ENCODE results near the gene PIGM.

Gene PIGM

GRCh38 chr1:159979257-159979656 is 52.5 kb downstream of the PIGM start:
- DNase-seq (ENCODE audit: low read depth in 2 of 2) = no peak
- no peak for TF ChIP-seq CTCF (IDR thresholded peaks at IDR 0.05; ENCODE audit: low read depth, low read length)
- no peak overlapping the region for H3K4me3 ChIP-seq (replicated peaks in 1 of 2; ENCODE audit: low read depth in 2 of 2, low read length in 2 of 2)

GRCh38 chr1:159978107-159978398 is 53.7 kb downstream of the PIGM start:
- H3K4me3 ChIP-seq (replicated peaks in 1 of 2; ENCODE audit: low read depth in 2 of 2, low read length in 2 of 2) = no peak overlapping the region
- no peak for DNase-seq (ENCODE audit: low read depth in 2 of 2)
- no peak for TF ChIP-seq CTCF (IDR thresholded peaks at IDR 0.05; ENCODE audit: low read depth, low read length)

GRCh38 chr1:159977364-159978106 is 54.3 kb downstream of the PIGM start:
- no peak overlapping the region for H3K4me3 ChIP-seq (replicated peaks in 1 of 2; ENCODE audit: low read depth in 2 of 2, low read length in 2 of 2)
- no peak for TF ChIP-seq CTCF (IDR thresholded peaks at IDR 0.05; ENCODE audit: low read depth, low read length)
- no peak for DNase-seq (ENCODE audit: low read depth in 2 of 2)

All from cardiac fibroblast (primary cell).